HG02610 (cell line): Measurements from ENCODE around the gene CCP110.

Experiments
- ATAC-seq: cut with Tn5 transposase; IDR thresholded peaks from one replicate; pipeline ENCODE4 v1.9.1; 2021; ENCODE audit warnings: mild to moderate bottlenecking, moderate library complexity; ENCODE audit not compliant: unreplicated experiment

Gene CCP110

DNA sequence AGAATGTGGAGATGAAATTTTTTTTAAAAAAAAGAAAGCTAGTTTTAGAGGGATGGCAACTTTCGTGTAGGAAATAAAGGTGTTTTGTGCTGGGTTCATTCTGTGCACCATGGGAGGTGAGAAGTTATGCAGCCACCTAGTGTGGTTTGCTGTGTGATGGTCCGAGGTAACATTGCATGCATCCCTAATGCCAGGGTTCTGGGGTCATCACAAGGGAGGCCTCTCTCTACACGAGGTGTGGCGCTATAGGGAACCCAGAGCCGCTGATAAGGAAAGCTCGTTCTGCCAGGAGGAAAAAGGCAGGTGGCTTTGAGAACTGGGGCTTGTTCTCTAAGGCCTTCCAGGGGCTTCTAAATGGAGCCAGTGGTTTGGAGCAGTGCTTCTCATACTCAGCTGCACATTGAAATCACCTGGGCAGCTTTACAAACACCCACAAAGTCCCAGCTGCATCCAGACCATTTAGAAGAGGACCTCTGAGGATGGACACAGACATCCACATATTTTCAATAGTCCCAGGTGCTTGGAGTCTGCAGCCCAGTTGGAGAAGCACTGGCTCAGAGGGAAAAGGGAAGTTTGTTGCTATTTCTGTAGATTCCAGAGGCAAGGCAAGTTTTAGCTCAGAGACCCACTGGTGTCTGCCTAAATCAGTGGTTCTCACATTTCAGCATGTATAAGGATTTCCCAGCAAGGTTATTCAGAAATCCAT, 75.2 kb downstream of the CCP110 start:
- ATAC-seq = no peak

DNA sequence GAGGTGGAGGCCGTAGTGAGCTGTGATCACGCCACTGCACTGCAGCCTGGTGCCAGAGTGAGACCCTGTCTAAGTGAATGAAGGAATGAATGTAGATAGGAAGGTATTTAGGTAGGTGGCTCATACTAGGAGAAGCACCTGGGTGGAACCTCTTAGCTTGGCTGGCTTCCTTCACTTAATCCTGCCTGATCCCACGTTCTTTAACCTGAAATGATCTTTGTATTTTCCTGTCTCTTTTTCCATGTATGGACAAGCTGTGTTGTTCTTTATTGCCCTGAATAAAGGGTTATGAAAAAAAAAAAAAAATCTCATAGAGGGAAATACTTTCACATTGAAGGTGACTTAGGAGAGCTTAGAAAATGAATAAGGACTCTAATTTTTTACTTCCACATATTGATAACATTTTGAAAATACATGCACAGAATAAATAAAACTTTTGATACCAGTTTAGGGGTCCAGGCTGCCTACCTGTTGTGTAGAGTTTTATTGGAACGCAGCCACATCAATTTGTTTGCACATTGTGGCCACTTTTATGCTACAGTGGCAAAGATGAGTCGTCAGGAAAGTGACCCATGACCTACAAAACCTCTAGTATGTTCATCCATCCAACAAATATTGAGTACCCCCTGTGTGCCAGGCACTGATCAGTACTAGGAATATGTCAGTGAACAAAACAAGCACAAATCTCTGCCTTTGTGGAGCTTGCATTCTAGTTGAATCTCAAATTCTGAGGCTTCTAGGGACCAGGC, 76.4 kb downstream of the CCP110 start:
- ATAC-seq = no peak

DNA sequence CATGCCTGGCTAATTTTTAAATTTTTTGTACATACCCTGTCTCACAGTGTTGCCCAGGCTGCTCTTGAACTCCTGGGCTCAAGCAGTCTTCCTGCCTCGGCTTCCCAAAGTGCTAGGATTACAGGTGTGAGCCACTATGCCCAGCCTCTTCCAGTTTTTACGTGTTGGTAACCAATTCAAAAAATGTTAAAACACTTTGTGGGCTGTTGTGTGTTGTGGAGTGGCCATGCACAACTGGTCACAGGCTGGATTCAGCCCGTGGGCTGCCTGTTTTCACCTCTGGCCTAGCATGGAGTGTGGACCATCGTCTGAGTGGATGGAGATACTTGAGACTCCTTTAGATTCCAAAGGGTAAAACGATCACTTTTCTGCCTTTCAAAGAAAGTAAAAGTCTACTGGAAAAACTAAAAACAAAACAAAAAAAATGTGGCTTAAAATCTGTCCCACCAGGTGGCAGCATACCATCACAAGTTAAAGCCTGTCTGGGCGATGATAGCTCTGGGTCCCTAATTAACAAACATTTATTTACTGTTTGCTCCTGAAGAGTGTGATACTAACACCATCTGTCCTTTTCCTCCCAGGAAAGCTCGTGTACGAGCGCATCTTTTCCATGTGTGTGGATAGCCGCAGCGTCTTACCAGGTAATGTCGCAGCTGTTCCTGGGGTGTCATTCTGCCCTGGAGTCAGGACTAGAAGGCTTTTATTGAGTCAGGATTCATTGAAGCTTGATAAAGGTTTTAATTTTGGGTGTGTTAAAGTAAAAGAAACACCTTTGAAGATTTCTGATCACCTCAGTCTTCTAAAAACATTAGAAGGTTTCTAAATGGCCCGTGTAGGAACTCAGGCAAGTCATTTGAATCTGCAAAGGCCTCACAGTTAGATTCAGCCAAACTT, 77.6 kb downstream of the CCP110 start:
- ATAC-seq = no peak
